Peyer's patch (tissue), 4 donors: Measurements from ENCODE around the gene EVA1A.

Experiments used
- CTCF ChIP-seq, 6 experiments: fragments of 450-650 bp in 4 of 6; fragments of 200-600 bp in 2 of 6; sonication (generic) in 1 of 6; IDR thresholded peaks; one replicate each; pipeline ENCODE4 v1.5.1; 2017 to 2019; ENCODE audit warnings: antibody characterized with exemption in 6 of 6, mild to moderate bottlenecking in 3 of 6, moderate library complexity in 1 of 6
- POLR2A ChIP-seq, 2 donors: fragments of 450-650 bp; IDR thresholded peaks; one replicate each; pipeline ENCODE4 v1.5.1; 2017; ENCODE audit warnings: antibody characterized with exemption in 2 of 2, mild to moderate bottlenecking in 2 of 2, moderate library complexity in 2 of 2

GRCh38 chr2:75600461-75601011 lies 39.8 kb upstream of the EVA1A start:
- TF ChIP-seq POLR2A (IDR thresholded peaks at IDR 0.05) (no peak), CTCF (IDR thresholded peaks at IDR 0.05) (no peak)
